ENCODE data around the gene KRTAP10-8. TPM values are rescaled to one million over a fixed set of nuclear protein-coding genes. Genes with fewer than 3 reads are reported as not detected.
A peak's percentile ranks its signal among the peaks of the same experiment; 100 is the strongest.
"Not testable (repeated sequence)": the region's sequence is repeated elsewhere in the genome, so short reads cannot be mapped to it uniquely, and the experiment has no call there.

KRTAP10-8 gene
- total RNA-seq, 4 donors from 2014 or later = not detected

DNA sequence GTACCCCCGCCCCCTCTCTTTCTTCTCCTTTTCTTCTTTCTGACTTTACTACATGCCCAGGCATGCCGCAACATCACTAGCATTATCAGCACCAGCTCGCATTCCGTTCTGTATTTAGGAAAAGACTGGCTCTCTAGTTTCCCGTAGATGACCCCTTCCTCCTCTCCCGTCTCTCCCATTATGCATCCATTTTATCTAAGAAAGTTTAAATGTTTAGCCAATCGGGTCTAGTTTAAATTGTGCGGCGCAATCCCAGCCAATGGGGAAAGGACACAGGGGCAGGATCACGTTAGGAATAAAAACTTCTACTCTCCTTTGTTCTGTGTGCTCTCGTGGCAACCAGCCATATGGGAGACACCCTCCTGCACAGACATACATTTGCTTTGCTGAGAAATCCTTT lies 13.8 kb upstream of the KRTAP10-8 start:
- H3K27me3 ChIP-seq = peaks cover 0 to 46% (median 0%) of the 10 kb centered on the region in 4 donors
- 83% methylated on average over 11 of the region's 11 CpGs for WGBS
- no peak for DNase-seq (ENCODE audit: extremely low spot score)
- no peak overlapping the region for H3K4me3 ChIP-seq
- intact Hi-C loops (cut with DNase I) = no loop called here
- H3K36me3 ChIP-seq = no peaks in the 10 kb centered on the region
- no peak overlapping the region for H3K27ac ChIP-seq (replicated peaks in 1 of 4)
- no peaks in the 10 kb centered on the region for H3K4me1 ChIP-seq
- H3K9me3 ChIP-seq = peaks cover 0 to 6% (median 1%) of the 10 kb centered on the region in 4 donors
- TF ChIP-seq POLR2A (IDR thresholded peaks at IDR 0.05; ENCODE audit: low read depth) (no peak), POLR2AphosphoS5 (IDR thresholded peaks at IDR 0.05) (no peak), EP300 (IDR thresholded peaks at IDR 0.05) (no peak), CTCF (IDR thresholded peaks at IDR 0.05) (no peak)

- Histone ChIP-seq H3K4me1 (no peaks in the 10 kb centered on the region), H3K4me3 (no peak overlapping the region), H3K36me3 (no peaks in the 10 kb centered on the region), H3K27me3 (peaks cover 0 to 53% (median 0%) of the 10 kb centered on the region in 4 donors), H3K27ac (replicated peaks in 1 of 4) (no peak overlapping the region), H3K9me3 (peaks cover 0 to 8% (median 4%) of the 10 kb centered on the region in 4 donors)
- intact Hi-C loops (cut with DNase I) = no loop called here
- 85% methylated on average over 8 of the region's 8 CpGs for WGBS
- TF ChIP-seq POLR2AphosphoS5 (IDR thresholded peaks at IDR 0.05) = no peak
- TF ChIP-seq POLR2A (IDR thresholded peaks at IDR 0.05; ENCODE audit: low read depth) = no peak
- no peak for TF ChIP-seq EP300 (IDR thresholded peaks at IDR 0.05)
- no peak for TF ChIP-seq CTCF (IDR thresholded peaks at IDR 0.05)
- DNase-seq (ENCODE audit: extremely low spot score) = peak; percentile 66
Measured at GRCh38 chr21:44599264-44600029, 12.4 kb upstream of the KRTAP10-8 start.

- H3K27ac ChIP-seq (replicated peaks in 1 of 4); H3K9me3 ChIP-seq; intact Hi-C loops (cut with DNase I); H3K36me3 ChIP-seq; H3K4me3 ChIP-seq; H3K4me1 ChIP-seq: not testable (repeated sequence)
- DNase-seq (ENCODE audit: extremely low spot score) = peak; percentile 55
- H3K27me3 ChIP-seq = peaks cover 0 to 53% (median 0%) of the 10 kb centered on the region in 4 donors
- 67% methylated on average over 15 of the region's 23 CpGs for WGBS
Measured at GRCh38 chr21:44600118-44600978, 11.5 kb upstream of the KRTAP10-8 start, which contains the start of gene KRTAP10-7. KRTAP10-7 (plus strand) TSS chr21:44600597; CDS start chr21:44600622, 25 bp downstream.

DNA sequence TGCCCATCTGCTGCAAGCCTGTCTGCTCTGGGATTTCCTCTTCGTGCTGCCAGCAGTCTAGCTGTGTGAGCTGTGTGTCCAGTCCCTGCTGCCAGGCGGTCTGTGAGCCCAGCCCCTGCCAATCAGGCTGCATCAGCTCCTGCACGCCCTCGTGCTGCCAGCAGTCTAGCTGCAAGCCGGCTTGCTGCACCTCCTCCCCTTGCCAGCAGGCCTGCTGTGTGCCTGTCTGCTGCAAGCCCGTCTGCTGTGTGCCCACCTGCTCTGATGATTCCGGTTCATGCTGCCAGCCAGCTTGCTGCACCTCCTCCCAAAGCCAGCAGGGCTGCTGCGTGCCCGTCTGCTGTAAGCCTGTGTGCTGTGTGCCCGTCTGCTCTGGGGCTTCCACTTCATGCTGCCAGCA lies 10.8 kb upstream of the KRTAP10-8 start:
- 80% methylated on average over 1 of the region's 10 CpGs for WGBS
- H3K27ac ChIP-seq (replicated peaks in 1 of 4); intact Hi-C loops (cut with DNase I); H3K9me3 ChIP-seq; DNase-seq (ENCODE audit: extremely low spot score); H3K4me1 ChIP-seq; H3K4me3 ChIP-seq; H3K36me3 ChIP-seq: not testable (repeated sequence)
- peaks cover 0 to 53% (median 0%) of the 10 kb centered on the region in 4 donors for H3K27me3 ChIP-seq

DNA sequence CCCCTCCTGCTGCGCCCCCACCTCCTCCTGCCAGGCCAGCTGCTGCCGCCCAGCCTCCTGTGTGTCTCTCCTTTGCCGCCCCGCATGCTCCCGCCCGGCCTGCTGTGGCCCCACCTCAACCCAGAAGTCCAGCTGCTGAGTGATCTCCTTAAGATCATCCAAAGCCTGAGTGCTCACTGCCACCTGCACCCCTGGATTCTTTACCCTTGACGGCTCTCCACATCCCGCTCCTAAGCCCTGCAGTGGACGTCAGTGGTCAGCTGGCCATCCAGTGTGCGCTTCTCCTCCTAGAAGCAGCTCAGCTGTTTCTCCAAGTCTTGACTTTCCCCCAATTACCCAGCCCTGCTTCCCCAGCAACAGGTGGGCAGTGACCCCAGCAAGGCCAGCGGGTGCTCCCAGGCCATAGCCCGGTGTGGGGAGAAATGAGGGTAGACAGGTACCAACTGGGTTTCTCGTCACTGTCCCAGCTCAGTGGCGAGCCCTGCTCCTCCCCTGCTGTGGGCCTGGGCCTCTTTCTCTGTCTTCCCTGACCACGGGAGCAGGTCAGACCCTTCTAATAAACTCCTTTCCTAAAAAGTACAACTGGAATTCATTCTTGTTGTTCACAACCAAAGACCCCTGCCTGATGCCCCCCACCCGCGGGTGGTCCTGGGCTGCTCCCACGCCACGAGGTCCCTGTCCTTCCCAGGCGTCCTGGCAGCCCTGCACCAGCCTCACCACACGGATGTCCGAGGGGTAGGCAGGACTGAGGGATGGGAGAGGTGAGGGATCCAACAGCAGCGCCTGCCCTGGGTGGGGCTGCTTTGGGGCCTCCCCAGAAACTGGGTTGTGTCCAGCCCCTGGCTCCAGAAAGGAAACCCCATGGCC lies 10.1 kb upstream of the KRTAP10-8 start:
- Histone ChIP-seq H3K36me3 (no peaks in the 10 kb centered on the region), H3K27me3 (peaks cover 0 to 57% (median 0%) of the 10 kb centered on the region in 4 donors), H3K9me3 (peaks cover 0 to 8% (median 5%) of the 10 kb centered on the region in 4 donors), H3K4me1 (no peaks in the 10 kb centered on the region), H3K27ac (replicated peaks in 1 of 4) (no peak overlapping the region), H3K4me3 (no peak overlapping the region)
- TF ChIP-seq CTCF (IDR thresholded peaks at IDR 0.05) (no peak), POLR2AphosphoS5 (IDR thresholded peaks at IDR 0.05) (no peak), POLR2A (IDR thresholded peaks at IDR 0.05; ENCODE audit: low read depth) (no peak), EP300 (IDR thresholded peaks at IDR 0.05) (no peak)
- DNase-seq (ENCODE audit: extremely low spot score) = peak; percentile 75
- intact Hi-C loops (cut with DNase I) = no loop called here
- 80% methylated on average over 19 of the region's 23 CpGs for WGBS
